ENCODE results near the gene LEO1. TPM values are rescaled to one million over a fixed set of nuclear protein-coding genes. Genes with fewer than 3 reads are reported as not detected.
A peak's percentile ranks its signal among the peaks of the same experiment; 100 is the strongest.

Gene LEO1
- total and polyA plus RNA-seq, 2 experiments from 2014 or later, result 19.1 to 26.8 TPM

DNA sequence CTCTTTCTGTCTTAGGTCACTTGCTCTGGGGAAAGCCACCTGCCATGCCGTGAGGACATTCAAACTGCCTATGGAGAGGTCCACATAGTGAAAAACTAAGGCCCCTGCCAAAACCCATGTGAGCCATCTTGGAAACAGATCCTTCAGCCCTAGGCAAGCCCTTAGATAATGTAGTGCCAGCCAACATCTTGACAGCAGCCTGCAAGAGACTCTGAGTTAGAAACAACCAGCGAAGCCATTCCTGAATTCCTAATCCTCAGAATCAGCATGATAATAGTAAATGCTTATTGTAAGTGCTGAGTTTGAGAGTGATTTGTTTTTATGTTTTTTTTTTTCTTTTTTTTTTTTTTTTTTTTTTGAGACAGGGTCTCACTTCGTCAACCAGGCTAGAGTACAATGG, 40.6 kb downstream of the LEO1 start:
- Histone ChIP-seq H3K4me3 (no peak overlapping the region), H3K27ac (no peak overlapping the region), H3K4me1 (ENCODE audit: low read depth) (no peaks in the 10 kb centered on the region), H3K36me3 (no peaks in the 10 kb centered on the region), H3K9me3 (ENCODE audit: low read depth) (no peaks in the 10 kb centered on the region), H3K27me3 (no peaks in the 10 kb centered on the region)
- TF ChIP-seq, protein P1, sequence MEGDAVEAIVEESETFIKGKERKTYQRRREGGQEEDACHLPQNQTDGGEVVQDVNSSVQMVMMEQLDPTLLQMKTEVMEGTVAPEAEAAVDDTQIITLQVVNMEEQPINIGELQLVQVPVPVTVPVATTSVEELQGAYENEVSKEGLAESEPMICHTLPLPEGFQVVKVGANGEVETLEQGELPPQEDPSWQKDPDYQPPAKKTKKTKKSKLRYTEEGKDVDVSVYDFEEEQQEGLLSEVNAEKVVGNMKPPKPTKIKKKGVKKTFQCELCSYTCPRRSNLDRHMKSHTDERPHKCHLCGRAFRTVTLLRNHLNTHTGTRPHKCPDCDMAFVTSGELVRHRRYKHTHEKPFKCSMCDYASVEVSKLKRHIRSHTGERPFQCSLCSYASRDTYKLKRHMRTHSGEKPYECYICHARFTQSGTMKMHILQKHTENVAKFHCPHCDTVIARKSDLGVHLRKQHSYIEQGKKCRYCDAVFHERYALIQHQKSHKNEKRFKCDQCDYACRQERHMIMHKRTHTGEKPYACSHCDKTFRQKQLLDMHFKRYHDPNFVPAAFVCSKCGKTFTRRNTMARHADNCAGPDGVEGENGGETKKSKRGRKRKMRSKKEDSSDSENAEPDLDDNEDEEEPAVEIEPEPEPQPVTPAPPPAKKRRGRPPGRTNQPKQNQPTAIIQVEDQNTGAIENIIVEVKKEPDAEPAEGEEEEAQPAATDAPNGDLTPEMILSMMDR (IDR thresholded peaks at IDR 0.05; ENCODE audit: low read depth, low read length), result no peak
- no peak for DNase-seq (ENCODE audit: low read depth in 1 of 2, low spot score in 1 of 2)

DNA sequence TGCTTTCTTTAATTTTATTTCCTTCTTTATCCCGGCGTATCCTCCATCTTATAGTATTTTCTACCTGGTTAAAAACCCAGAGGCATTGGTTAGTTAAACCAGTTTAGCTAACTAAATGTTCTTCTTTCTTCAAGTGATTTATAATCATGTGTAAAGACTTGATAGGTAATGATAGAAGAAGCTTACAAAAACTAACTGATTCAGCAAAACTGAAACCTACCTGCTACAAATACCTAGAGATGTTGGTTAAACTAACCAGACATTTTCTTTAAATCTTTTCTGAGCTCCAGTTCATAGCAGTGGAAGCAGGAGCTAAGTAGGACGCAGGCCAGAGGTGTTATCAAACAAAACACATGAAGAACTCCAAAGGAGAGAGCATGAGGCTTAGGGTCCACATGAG, 44.8 kb downstream of the LEO1 start:
- Histone ChIP-seq H3K4me3 (no peak overlapping the region), H3K9me3 (ENCODE audit: low read depth) (no peaks in the 10 kb centered on the region), H3K4me1 (ENCODE audit: low read depth) (no peaks in the 10 kb centered on the region), H3K27ac (no peak overlapping the region), H3K36me3 (peaks cover 2% of the 10 kb centered on the region), H3K27me3 (no peaks in the 10 kb centered on the region)
- TF ChIP-seq, protein P1 (IDR thresholded peaks at IDR 0.05; ENCODE audit: low read depth, low read length), result no peak
- DNase-seq (ENCODE audit: low read depth in 1 of 2, low spot score in 1 of 2), result no peak

DNA sequence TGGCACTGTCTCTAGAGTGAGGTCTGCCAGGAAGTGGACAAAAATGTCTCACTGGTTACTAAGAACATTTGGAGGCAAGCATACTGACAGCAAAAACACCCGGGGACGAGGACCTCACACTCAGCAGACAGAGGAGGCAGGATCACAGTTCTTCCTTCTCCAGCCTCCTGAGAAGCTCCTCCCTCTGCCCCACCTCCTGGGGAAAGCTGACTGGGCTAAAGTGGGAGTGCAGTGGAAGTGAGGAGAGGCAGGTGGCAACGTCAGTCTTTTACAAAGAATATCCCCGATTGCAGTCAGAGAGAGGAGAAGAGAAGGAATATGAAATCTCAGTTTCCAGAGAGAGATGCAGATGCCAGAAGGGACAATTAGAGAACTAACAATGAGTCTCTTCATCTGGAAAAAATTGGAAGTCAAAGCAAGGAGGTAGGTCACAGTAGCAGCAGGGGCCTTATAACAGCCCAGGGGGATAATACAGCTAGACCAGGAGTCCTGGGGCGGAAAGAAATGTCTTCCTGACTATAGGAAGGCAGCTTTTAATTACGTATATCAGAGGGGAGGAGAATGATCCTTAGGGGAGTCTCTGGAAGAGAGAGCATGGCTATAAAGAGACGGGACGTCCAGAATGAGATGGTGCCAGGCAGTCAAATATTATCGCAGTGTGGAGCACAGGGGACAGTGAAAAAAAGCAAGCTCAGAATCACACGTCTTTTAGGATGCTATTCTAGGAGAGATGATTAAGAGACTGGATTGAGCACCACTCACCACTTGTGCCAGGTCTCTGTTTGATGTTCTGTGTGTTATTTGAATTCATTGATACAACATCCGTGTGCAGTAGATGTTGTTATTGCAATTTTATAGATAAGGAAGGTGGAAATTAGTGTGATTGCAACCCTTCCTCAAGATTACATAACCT, 47.2 kb downstream of the LEO1 start:
- no peaks in the 10 kb centered on the region for H3K4me1 ChIP-seq (ENCODE audit: low read depth)
- peaks cover 4% of the 10 kb centered on the region for H3K36me3 ChIP-seq
- no peak overlapping the region for H3K27ac ChIP-seq
- DNase-seq (ENCODE audit: low read depth in 1 of 2, low spot score in 1 of 2), result peak in 1 of 2 donors; percentile 33
- no peaks in the 10 kb centered on the region for H3K27me3 ChIP-seq
- no peak overlapping the region for H3K4me3 ChIP-seq
- H3K9me3 ChIP-seq (ENCODE audit: low read depth), result no peaks in the 10 kb centered on the region
- TF ChIP-seq, protein P1 (IDR thresholded peaks at IDR 0.05; ENCODE audit: low read depth, low read length), result no peak

DNA sequence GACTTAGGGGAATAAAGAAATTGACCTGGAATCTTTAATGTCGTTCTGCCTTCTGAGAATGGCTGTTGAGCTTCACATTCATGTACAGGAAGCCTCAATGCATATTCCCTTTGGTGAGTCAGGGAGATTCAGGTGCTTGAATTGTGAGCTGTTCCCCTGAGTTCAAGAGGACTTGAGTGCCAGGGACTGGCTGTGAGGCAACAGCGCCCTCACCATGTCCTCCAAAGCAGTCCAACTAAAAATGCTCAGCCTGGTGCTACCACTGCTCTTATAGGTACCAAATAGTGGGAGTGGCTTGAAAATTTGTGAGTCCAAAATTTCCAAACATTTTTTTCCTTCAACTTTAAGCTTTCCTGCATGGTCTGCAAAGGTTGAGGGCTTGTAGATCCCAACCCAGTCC, 54.1 kb downstream of the LEO1 start:
- Histone ChIP-seq H3K4me1 (ENCODE audit: low read depth) (no peaks in the 10 kb centered on the region), H3K27me3 (no peaks in the 10 kb centered on the region), H3K36me3 (peaks cover 11% of the 10 kb centered on the region), H3K27ac (no peak overlapping the region), H3K9me3 (ENCODE audit: low read depth) (no peaks in the 10 kb centered on the region), H3K4me3 (no peak overlapping the region)
- peak; percentile 38 to 44 for DNase-seq (ENCODE audit: low read depth in 1 of 2, low spot score in 1 of 2)
- TF ChIP-seq, protein P1 (IDR thresholded peaks at IDR 0.05; ENCODE audit: low read depth, low read length), result peak; percentile 33

DNA sequence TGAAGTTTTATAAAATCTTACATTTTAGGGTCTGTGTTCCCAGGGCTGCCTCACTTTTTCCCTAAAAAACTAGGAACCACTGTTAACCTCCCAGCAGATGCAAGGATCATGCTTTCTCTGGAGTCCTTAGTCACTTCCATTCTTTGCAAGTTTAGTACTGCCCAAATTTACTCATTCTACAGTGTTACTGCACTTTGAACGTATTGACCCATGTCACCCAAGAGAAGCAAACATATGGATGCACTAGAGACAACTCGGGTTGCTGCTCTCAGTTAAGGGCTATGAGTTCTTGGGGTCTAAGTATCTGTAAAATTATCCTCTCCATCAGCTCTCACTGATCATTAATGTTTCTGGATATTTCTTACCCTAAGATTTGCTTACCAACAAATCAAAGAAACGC, 59.0 kb downstream of the LEO1 start:
- Histone ChIP-seq H3K27ac (no peak overlapping the region), H3K27me3 (no peaks in the 10 kb centered on the region), H3K36me3 (peaks cover 7% of the 10 kb centered on the region), H3K4me1 (ENCODE audit: low read depth) (no peaks in the 10 kb centered on the region), H3K9me3 (ENCODE audit: low read depth) (no peaks in the 10 kb centered on the region), H3K4me3 (no peak overlapping the region)
- DNase-seq (ENCODE audit: low read depth in 1 of 2, low spot score in 1 of 2), result no peak
- TF ChIP-seq, protein P1 (IDR thresholded peaks at IDR 0.05; ENCODE audit: low read depth, low read length), result no peak

All from cardiac muscle cell (in vitro differentiated cells and primary cell).